OCI-LY3 (cell line): Measurements from ENCODE around the gene UMODL1.

ENCODE experiments used
- EZH2phosphoT487 ChIP-seq: fragments of 200-600 bp; shearing (Covaris generic); IDR thresholded peaks from 2 replicates; pipeline ENCODE4 v1.6.1; 2018; ENCODE audit warnings: antibody characterized with exemption, mixed run types, low read depth
- TF ChIP-seq, protein P1 (sequence below): fragments of 200-600, 300-600 bp; sonication (generic); IDR thresholded peaks from 2 replicates; pipeline ENCODE4 v1.5.1; 2014; ENCODE audit warnings: antibody characterized with exemption, low read length, low read depth

- TF ChIP-seq, protein P1, sequence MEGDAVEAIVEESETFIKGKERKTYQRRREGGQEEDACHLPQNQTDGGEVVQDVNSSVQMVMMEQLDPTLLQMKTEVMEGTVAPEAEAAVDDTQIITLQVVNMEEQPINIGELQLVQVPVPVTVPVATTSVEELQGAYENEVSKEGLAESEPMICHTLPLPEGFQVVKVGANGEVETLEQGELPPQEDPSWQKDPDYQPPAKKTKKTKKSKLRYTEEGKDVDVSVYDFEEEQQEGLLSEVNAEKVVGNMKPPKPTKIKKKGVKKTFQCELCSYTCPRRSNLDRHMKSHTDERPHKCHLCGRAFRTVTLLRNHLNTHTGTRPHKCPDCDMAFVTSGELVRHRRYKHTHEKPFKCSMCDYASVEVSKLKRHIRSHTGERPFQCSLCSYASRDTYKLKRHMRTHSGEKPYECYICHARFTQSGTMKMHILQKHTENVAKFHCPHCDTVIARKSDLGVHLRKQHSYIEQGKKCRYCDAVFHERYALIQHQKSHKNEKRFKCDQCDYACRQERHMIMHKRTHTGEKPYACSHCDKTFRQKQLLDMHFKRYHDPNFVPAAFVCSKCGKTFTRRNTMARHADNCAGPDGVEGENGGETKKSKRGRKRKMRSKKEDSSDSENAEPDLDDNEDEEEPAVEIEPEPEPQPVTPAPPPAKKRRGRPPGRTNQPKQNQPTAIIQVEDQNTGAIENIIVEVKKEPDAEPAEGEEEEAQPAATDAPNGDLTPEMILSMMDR, result no peak
- TF ChIP-seq EZH2phosphoT487, result no peak
Observed at GRCh38 chr21:42135386-42136052, 64.4 kb downstream of the UMODL1 start.
